ENCODE results near the gene RPS15.
"Not testable (repeated sequence)": the region's sequence is repeated elsewhere in the genome, so short reads cannot be mapped to it uniquely, and the experiment has no call there.

The RPS15 gene

GRCh38 chr19:1402411-1403070, 35.7 kb upstream of the RPS15 start:
- DNase-seq: no peak

GRCh38 chr19:1406774-1407527, 31.2 kb upstream of the RPS15 start:
- DNase-seq: peak; percentile 99

- peak; percentile 34 to 52 for DNase-seq
Measured at GRCh38 chr19:1407528-1408299, 30.5 kb upstream of the RPS15 start, which contains the start of gene DAZAP1. DAZAP1 (plus strand) TSS chr19:1407586; CDS start chr19:1407774, 188 bp downstream.

DNA sequence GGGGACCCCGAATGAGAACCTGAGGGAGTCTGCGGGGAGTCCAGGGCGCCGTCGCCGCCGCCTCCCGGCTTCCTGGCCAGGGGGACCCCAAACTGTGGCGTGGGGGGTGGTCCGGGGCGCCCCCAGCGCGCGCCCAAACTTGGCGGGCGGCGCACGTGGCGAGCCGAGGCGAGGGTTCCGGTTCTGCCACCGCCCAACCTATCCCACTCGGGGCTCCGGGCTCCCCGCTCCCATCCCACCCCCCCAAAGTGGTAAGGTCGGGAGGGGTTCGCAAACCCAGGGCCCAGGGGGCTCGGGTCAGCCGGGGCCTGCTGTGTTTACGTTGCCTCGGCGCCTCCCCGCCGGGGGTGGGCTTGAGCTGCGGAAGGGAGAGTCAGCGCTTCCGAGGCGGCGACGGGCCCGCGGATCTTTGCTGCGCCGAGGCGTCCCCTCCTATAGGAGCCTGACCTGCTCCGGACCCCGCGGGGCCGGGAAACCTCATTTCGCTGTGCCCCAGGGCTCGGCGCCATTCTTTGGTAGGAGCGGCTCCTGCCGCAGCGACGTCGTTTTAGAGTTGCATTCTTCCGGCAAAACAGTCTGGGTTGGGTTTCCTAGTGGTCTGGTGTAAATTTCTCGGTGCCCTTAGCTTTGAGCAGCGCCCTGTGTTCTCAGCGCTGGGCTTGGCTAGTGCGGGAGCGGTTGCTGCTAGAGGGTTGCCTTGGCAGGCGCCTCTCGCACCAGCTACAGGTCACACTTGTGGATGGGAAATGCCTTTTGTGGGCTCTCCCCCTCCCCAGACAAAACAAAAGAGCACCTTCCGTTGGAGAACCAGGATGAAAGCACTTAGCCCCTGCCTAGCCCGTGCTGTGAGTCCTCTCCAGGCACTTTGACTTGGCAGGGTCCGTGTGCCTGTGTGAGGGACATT, 29.6 kb upstream of the RPS15 start:
- DNase-seq: peak; percentile 62 to 63

GRCh38 chr19:1409204-1410005, 28.8 kb upstream of the RPS15 start:
- DNase-seq: no peak

GRCh38 chr19:1410136-1410786, 27.9 kb upstream of the RPS15 start:
- DNase-seq: peak in 1 of 2 donors; percentile 41

DNA sequence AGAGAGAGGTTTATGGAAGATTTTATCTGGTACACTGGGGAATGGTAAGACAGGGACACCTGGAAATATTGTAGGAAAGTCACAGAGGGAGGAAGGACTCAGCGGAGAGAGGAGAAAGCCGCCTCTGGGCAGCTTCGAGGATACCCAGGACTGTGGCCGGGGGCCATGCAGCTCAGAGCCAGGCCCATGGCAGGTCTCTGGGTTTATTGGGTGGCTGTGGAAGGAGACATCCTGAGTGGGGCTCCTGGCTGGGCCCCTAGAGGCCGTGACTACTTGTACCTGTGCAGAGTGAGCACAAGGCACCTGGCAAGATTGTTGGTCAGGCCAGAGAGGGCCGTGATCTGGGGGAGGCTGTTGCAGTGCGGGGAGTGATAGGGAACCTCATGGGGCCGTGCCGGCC, 27.4 kb upstream of the RPS15 start:
- no peak for DNase-seq

GRCh38 chr19:1411255-1412191, 26.7 kb upstream of the RPS15 start:
- no peak for DNase-seq

- no peak for DNase-seq
Measured at GRCh38 chr19:1412323-1412923, 25.8 kb upstream of the RPS15 start.

DNA sequence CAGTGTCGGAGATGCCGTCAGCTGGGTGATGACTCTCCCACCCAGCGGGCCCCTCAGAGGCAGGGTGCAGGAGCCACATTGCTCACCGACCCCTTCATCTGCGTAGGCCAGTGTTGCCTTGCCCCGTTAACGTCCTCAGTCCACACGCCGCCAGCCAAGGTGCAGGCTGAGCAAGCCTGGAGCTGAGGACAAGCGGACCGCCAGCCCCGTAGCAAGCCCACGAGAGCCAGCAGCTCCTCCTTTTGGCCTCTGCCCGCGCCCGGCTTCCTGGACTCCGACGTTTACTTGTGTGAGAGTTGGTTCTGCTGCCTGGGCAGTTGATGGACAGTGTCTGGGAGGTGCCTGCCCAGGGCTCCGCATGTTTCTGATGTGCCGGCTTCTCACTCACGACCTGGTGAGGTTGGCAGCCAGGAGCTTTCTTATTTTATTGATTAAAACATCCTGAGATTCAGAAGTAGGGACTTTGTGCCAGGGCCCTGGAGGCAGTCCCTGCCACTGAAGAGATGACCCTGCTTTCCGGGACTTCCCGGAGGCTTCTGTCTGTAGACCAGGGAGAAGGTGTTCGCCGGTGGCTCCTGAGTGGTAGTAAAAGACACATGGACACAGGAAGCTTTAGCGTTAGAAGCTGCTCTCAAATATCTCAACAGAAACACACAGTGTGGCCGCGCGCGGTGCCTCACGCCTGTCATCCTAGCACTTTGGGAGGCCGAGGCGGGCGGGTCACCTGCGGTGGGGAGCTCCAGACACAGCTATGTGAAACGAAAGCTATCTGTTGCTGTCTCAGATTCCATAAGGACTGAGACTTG, 25.0 kb upstream of the RPS15 start:
- no peak for DNase-seq

DNA sequence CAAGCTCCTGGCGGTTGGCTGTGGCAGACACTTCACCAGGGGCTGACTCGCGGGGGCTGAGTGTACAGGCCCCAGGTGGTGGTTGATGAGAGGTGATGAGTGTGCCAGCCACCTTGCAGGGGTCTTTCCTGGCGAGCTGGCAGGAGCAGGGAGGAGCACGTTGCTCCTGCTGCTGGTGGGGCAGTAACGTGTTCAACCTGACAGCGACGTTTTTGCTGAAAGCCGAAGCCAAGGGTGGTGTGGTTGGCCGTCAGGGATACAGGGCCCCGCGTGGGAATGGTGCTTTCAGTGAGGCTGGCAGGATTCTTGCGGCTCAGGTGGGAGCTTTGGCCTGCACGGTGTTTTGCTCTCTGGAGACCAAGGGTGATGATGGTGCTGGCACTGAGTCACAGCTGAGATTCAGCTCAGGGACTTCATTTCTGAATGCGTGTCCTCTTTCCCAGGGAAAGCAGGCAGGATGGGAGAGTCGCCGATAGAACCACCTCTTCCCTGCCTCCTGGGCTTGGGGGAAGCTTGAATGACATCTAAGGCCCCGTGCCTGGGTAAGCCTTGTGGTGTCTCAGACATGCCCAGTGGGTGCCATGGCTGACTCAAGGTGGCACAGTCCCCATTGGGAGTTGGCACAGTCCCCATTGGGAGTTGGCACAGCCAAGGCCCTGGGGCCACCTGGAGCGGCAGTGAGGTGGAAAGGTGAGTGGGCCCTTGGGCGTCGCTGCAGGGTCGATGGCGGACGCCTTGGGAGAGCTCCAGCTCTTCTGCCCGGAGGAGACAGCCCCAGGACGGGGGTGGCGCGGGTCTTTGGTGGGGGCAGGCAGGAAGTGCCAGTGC, 22.0 kb upstream of the RPS15 start:
- no peak for DNase-seq

DNA sequence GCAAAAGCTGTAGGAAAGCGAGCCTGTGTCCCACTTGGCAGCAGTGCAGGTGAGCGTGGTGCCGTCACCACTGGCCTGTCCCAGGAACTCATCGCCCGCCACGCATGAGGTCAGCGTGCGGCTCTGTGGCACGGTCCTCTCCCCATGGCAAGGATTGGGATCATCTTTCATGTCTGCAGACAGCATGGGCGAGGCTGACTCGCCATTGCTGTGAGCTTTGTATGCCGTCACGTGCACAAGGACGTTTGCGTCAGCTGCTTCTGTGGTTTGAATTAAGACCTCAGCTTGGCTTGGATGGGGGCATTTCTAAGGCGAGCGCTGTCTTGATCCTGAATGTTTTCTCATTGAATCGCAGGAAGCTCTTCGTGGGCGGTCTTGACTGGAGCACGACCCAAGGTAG, 21.1 kb upstream of the RPS15 start:
- no peak for DNase-seq

GRCh38 chr19:1417681-1418495, 20.3 kb upstream of the RPS15 start:
- no peak for DNase-seq

DNA sequence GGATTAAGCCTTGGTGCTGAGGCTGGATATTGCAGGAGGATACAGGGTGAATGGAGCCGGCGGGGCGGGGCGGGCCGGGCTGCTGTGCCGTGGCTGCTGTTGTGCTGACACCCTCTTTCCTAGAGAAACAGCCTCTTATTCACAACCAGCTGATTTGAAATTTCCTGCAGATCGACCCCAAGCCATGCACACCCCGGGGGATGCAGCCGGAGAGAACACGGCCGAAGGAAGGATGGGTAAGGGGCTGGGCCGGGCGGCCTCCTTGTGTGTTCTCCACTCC, 19.8 kb upstream of the RPS15 start:
- DNase-seq: no peak

DNA sequence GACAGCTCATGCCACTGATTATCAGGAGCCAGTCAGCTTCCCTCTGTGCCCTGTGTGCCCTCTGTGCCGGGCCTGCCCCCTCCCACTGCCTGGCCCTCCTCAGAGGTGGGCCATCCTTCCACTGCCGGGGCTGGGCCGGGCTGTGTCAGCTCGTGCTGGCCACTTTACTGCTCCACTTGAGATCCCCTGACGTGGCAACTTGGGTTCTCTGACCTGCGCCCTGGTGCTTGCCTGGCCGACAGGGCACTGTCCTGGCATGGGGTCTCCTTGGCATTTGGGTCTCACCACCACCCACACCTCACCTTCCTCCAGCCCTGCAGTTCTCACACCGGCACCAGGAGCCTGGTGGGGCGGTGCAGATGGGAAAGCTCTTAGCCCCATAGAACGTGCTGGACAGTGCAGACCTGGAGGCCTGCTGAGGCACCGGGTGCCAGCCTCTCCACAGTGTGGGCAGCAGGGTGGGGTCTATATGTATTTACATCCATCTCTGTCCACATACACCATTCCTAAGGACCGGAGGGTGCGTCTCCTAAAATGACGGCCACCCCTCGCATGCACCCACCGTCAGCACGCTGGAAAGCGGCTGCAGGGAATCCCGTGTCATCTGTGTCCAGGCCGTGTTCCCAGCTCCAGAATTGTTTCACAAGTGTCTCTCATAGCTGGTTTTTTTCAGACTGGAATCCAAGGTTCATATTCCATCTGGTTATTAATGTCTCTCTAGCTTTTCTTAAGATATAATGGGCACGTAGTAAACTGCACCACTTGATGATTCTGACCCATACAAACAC, 19.1 kb upstream of the RPS15 start:
- no peak for DNase-seq

- DNase-seq: not testable (repeated sequence)
Measured at GRCh38 chr19:1420085-1420484, 18.1 kb upstream of the RPS15 start.

All from stimulated activated CD4-positive, alpha-beta T cell treated with anti-CD3 and anti-CD28 coated beads, Interleukin-2, amount 100 ng/mL, for 24 hours (primary cell).